K562 (cell line): ENCODE data around the gene ZSWIM2. TPM values are rescaled to one million over a fixed set of nuclear protein-coding genes. Genes with fewer than 3 reads are reported as not detected.

Experiments
- ARID1B ChIP-seq: fragments of 450-650 bp; IDR thresholded peaks from 2 replicates; pipeline ENCODE4 v1.6.1; 2016; ENCODE audit warnings: antibody characterized with exemption, mild to moderate bottlenecking, inconsistent platforms
- DACH1 ChIP-seq: fragments of 450-650 bp; IDR thresholded peaks from 2 replicates; pipeline ENCODE4 v1.6.1; 2018; ENCODE audit not compliant: partially characterized antibody
- FIP1L1 ChIP-seq: fragments of 200-400 bp; formaldehyde crosslinking; IDR thresholded peaks from 2 replicates; pipeline ENCODE4 v1.6.1; 2018; ENCODE audit warnings: mild to moderate bottlenecking, low read depth, low read length; ENCODE audit not compliant: poor library complexity, severe bottlenecking
- FOXJ3 ChIP-seq: sonication (generic); formaldehyde crosslinking; IDR thresholded peaks from 2 replicates; pipeline ENCODE4 v1.4.0; 2020; ENCODE audit warnings: mild to moderate bottlenecking, missing genetic modification reagents
- HDAC1 ChIP-seq, 2 experiments: fragments of 450-650 bp; IDR thresholded peaks; 2 replicates each; pipeline ENCODE4 v1.6.1; 2016 to 2017; ENCODE audit warnings: inconsistent platforms in 1 of 2, mild to moderate bottlenecking in 1 of 2, moderate library complexity in 1 of 2
- HDAC8 ChIP-seq: fragments of 450-650 bp; IDR thresholded peaks from 2 replicates; pipeline ENCODE4 v1.6.1; 2016; ENCODE audit warnings: mild to moderate bottlenecking, missing genetic modification characterization, moderate library complexity, missing compliant biosample characterization
- KDM4B ChIP-seq, 2 experiments: fragments of 450-650 bp in 1 of 2; sonication (generic) in 1 of 2; IDR thresholded peaks; 2 replicates each; pipeline ENCODE4 v1.6.1; 2016 to 2017; ENCODE audit warnings: borderline replicate concordance in 2 of 2, antibody characterized with exemption in 1 of 2, low read depth in 1 of 2, mild to moderate bottlenecking in 1 of 2
- MTA1 ChIP-seq: fragments of 450-650 bp; IDR thresholded peaks from 2 replicates; pipeline ENCODE4 v1.6.1; 2017; ENCODE audit warnings: borderline replicate concordance
- MXD1 ChIP-seq: fragments of 250-450 bp; sonication (Bioruptor Pico); IDR thresholded peaks from 2 replicates; pipeline ENCODE4 v1.8.0; 2021; ENCODE audit warnings: borderline replicate concordance, mild to moderate bottlenecking, moderate library complexity; ENCODE audit not compliant: poor library complexity, severe bottlenecking
- NFE2L1 ChIP-seq: fragments of 450-650 bp; IDR thresholded peaks from 2 replicates; pipeline ENCODE4 v1.6.1; 2016; ENCODE audit warnings: missing genetic modification characterization, low read depth, mild to moderate bottlenecking, missing compliant biosample characterization, moderate library complexity, borderline replicate concordance
- PTRF ChIP-seq: fragments of 450-650 bp; IDR thresholded peaks from 2 replicates; pipeline ENCODE4 v1.6.1; 2016; ENCODE audit warnings: mild to moderate bottlenecking, missing genetic modification characterization, missing compliant biosample characterization
- RCOR1 ChIP-seq, 2 experiments: IDR thresholded peaks; 2 replicates each; pipeline ENCODE4 v1.6.1; 2012; ENCODE audit warnings: low read depth in 2 of 2, low read length in 2 of 2, borderline replicate concordance in 1 of 2, improper control_type of control experiment in 1 of 2
- SAFB ChIP-seq: fragments of 200-400 bp; formaldehyde crosslinking; IDR thresholded peaks from 2 replicates; pipeline ENCODE4 v1.6.1; 2017; ENCODE audit warnings: low read depth, low read length, borderline replicate concordance
- SMARCA4 ChIP-seq: fragments of 450-650 bp; IDR thresholded peaks from 2 replicates; pipeline ENCODE4 v1.6.1; 2016
- SRSF1 ChIP-seq: fragments of 200-400 bp; formaldehyde crosslinking; IDR thresholded peaks from 2 replicates; pipeline ENCODE4 v1.6.1; 2017; ENCODE audit warnings: mild to moderate bottlenecking, low read depth, low read length, moderate library complexity
- TRIM24 ChIP-seq, 2 experiments: fragments of 450-650 bp; IDR thresholded peaks; 2 replicates each; pipeline ENCODE4 v1.6.1; 2016
- U2AF1 ChIP-seq: fragments of 200-400 bp; formaldehyde crosslinking; optimal IDR thresholded peaks from 2 replicates; pipeline ENCODE3; 2017; ENCODE audit warnings: mild to moderate bottlenecking, low read depth, low read length, moderate library complexity
- ZFX ChIP-seq: sonication (generic); formaldehyde crosslinking; IDR thresholded peaks from 2 replicates; pipeline ENCODE4 v1.8.0; 2022; ENCODE audit warnings: mild to moderate bottlenecking, missing genetic modification reagents, moderate library complexity
- ZNF124 ChIP-seq: sonication (generic); formaldehyde crosslinking; IDR thresholded peaks from 2 replicates; pipeline ENCODE4 v1.8.1; 2022; ENCODE audit warnings: missing genetic modification reagents
- ZNF277 ChIP-seq: fragments of 250-450 bp; sonication (Bioruptor Pico); IDR thresholded peaks from 2 replicates; pipeline ENCODE4 v1.8.0; 2022; ENCODE audit warnings: inconsistent platforms, mild to moderate bottlenecking, moderate library complexity, borderline replicate concordance
- ZNF518B ChIP-seq: fragments of 250-450 bp; sonication (Bioruptor Pico); IDR thresholded peaks from 2 replicates; pipeline ENCODE4 v1.5.0; 2021; ENCODE audit warnings: mild to moderate bottlenecking, moderate library complexity
- ZNF75A ChIP-seq: fragments of 450-650 bp; formaldehyde crosslinking; IDR thresholded peaks from 2 replicates; pipeline ENCODE4 v1.4.0; 2020; ENCODE audit warnings: mild to moderate bottlenecking
- polyA plus RNA-seq, 8 experiments: library from polyadenylated mRNA; depleted of rRNA in 4 of 8; stranded (reverse) in 5 of 8; unstranded in 3 of 8; fragments of >200 nt; fragmentation: Nextera tagmentation in 2 of 8; fragmentation: Illumina TruSeq in 1 of 8; extraction: Ambion mirVana in 2 of 8; extraction: Trizol in 1 of 8; gene quantifications; 2 replicates each; pipeline versions ENCODE4 v1.2.1 to v1.2.3, GENCODE V29; 2011 to 2014; ENCODE audit warnings: inconsistent platforms in 1 of 8, missing spikeins in 1 of 8
- total RNA-seq, 7 experiments: library from RNA; depleted of rRNA in 6 of 7; stranded (reverse); fragments of >200 nt in 6 of 7; fragmentation: Illumina TruSeq in 2 of 7; extraction: Trizol in 2 of 7; gene quantifications; 2 replicates each; pipeline versions ENCODE4 v1.2.1 to v1.2.3, GENCODE V29; 2011 to 2021; ENCODE audit warnings: low replicate concordance in 1 of 7
- TF ChIP-seq, protein P1 (sequence below): fragments of 450-650 bp; formaldehyde crosslinking; IDR thresholded peaks from 2 replicates; pipeline ENCODE4 v1.4.0; 2020; ENCODE audit warnings: mild to moderate bottlenecking, moderate library complexity

Gene ZSWIM2
- total and polyA plus RNA-seq, 9 of the 15 experiments (the other 6 are each of a cell fraction or from before 2014, with no cell fraction given) = not detected

- no peak for TF ChIP-seq MXD1 (CRISPR knock-in tag)
- TF ChIP-seq HDAC8 = no peak
- no peak for TF ChIP-seq ZNF124 (CRISPR knock-in tag)
- TF ChIP-seq DACH1 = no peak
- TF ChIP-seq KDM4B (IDR thresholded peaks at IDR 0.05; ENCODE audit: borderline replicate concordance in 2 of 2, low read depth in 1 of 2) = no peak
- TF ChIP-seq, protein P1, sequence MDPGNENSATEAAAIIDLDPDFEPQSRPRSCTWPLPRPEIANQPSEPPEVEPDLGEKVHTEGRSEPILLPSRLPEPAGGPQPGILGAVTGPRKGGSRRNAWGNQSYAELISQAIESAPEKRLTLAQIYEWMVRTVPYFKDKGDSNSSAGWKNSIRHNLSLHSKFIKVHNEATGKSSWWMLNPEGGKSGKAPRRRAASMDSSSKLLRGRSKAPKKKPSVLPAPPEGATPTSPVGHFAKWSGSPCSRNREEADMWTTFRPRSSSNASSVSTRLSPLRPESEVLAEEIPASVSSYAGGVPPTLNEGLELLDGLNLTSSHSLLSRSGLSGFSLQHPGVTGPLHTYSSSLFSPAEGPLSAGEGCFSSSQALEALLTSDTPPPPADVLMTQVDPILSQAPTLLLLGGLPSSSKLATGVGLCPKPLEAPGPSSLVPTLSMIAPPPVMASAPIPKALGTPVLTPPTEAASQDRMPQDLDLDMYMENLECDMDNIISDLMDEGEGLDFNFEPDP (CRISPR knock-in tag) = no peak
- no peak for TF ChIP-seq ZNF277 (CRISPR knock-in tag)
- TF ChIP-seq ZNF75A (CRISPR knock-in tag) = no peak
- TF ChIP-seq ZFX (CRISPR knock-in tag) = no peak
- no peak for TF ChIP-seq MTA1
- no peak for TF ChIP-seq ZNF518B (CRISPR knock-in tag)
- peak in 1 of 2 experiments; percentile 49; a peak in 1 of 4 replicates for TF ChIP-seq HDAC1 (IDR thresholded peaks at IDR 0.05)
- TF ChIP-seq SRSF1 = no peak
- TF ChIP-seq PTRF (tag) = no peak
- TF ChIP-seq ARID1B = peak; percentile 87
- TF ChIP-seq FOXJ3 (CRISPR knock-in tag) = no peak
- TF ChIP-seq NFE2L1 = no peak
- TF ChIP-seq TRIM24 (IDR thresholded peaks at IDR 0.05) = peak; percentile 36 to 41; a peak in 2 of 4 replicates
- no peak for TF ChIP-seq SAFB
- TF ChIP-seq RCOR1 (IDR thresholded peaks at IDR 0.05; ENCODE audit: borderline replicate concordance in 1 of 2, low read depth in 2 of 2, low read length in 2 of 2) = no peak
- no peak for TF ChIP-seq U2AF1
- TF ChIP-seq FIP1L1 = no peak
- peak; percentile 53; the same call in 1 of the 2 replicates for TF ChIP-seq SMARCA4
Measured at GRCh38 chr2:186884587-186884986, 35.6 kb upstream of the ZSWIM2 start (continued).
